ENCODE results near the gene FAM135A.
A peak's percentile ranks its signal among the peaks of the same experiment; 100 is the strongest.

FAM135A gene

DNA sequence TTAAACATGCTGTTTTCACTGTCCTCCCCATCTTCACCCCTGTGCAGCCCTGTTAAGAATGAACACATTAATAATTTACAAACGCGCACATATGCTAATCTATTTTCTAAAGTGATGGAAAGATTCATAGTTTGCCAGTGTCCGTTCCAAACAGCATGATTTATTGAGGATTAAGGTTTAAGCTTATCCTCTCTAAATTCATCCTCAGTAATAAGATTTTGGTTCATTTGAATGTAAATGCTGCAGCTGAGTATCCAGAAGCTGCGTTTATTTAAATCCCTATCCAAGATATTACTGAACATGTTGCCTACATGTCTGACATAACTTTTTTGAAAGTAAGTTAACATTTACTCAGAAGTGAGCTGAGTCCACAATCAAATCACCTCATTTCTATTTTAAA lies 42.8 kb upstream of the FAM135A start:
- no peaks in the 10 kb centered on the region for H3K27me3 ChIP-seq (ENCODE audit: insufficient read depth, low read length)
- H3K9ac ChIP-seq (ENCODE audit: low read length), result no peak overlapping the region
- H3K27ac ChIP-seq (ENCODE audit: low read depth, low read length, poor library complexity, severe bottlenecking), result no peak overlapping the region
- no peak overlapping the region for H3K4me2 ChIP-seq (ENCODE audit: low read length)
- H3K4me3 ChIP-seq (ENCODE audit: low read depth, low read length, poor library complexity, severe bottlenecking), result no peak overlapping the region
- H3F3A ChIP-seq (ENCODE audit: insufficient read depth, low read length), result no peaks in the 10 kb centered on the region
- no peak overlapping the region for H2AFZ ChIP-seq (ENCODE audit: low read length)
- H3K4me1 ChIP-seq (ENCODE audit: insufficient read depth, low read length, severe bottlenecking), result no peaks in the 10 kb centered on the region
- no peak for TF ChIP-seq EZH2 (IDR thresholded peaks at IDR 0.05; ENCODE audit: borderline replicate concordance, low read length)
- no peak for TF ChIP-seq CTCF (IDR thresholded peaks at IDR 0.05; ENCODE audit: low read length)
- H3K9me3 ChIP-seq (ENCODE audit: low read length), result no peaks in the 10 kb centered on the region
- no peaks in the 10 kb centered on the region for H4K20me1 ChIP-seq (ENCODE audit: insufficient read depth, low read length)
- no peaks in the 10 kb centered on the region for H3K36me3 ChIP-seq (ENCODE audit: insufficient read depth, low read length)
- H3K9me2 ChIP-seq (ENCODE audit: low read depth, low read length), result no peaks in the 10 kb centered on the region
- H3K79me2 ChIP-seq (ENCODE audit: insufficient read depth, low read length), result no peaks in the 10 kb centered on the region

DNA sequence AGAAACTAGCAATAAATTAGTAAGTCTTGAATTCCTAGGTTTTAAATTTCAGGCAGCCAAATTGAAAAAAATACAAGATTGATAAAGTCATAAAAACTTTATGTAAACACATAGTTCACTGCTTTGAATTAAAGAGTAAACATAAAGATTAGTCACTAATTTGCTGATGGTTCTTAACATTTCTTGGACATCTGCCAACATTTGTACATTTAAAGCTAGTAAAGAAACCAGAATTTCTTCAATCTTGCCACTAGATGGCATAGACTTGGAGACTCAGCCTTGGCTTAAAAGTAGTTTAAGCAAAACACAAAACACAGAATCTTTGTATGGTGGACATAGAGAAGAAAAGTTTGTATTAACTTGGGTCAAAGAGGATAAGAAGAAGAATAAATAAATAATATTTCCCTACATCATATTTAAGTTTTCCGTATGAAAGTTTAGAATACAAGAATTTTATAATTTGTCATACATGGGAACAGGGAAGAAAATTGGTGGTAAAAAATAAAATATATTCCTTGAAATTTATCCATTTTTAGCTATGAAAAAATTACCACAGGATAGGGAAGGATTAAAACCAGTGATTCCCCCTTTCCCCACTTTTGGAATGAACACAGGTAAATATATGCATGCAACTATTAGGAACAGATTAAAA lies 41.7 kb upstream of the FAM135A start:
- no peak overlapping the region for H3K9ac ChIP-seq (ENCODE audit: low read length)
- H3K4me1 ChIP-seq (ENCODE audit: insufficient read depth, low read length, severe bottlenecking), result no peaks in the 10 kb centered on the region
- no peaks in the 10 kb centered on the region for H3K9me2 ChIP-seq (ENCODE audit: low read depth, low read length)
- no peak overlapping the region for H2AFZ ChIP-seq (ENCODE audit: low read length)
- H3K27ac ChIP-seq (ENCODE audit: low read depth, low read length, poor library complexity, severe bottlenecking), result no peak overlapping the region
- H3K27me3 ChIP-seq (ENCODE audit: insufficient read depth, low read length), result no peaks in the 10 kb centered on the region
- TF ChIP-seq CTCF (IDR thresholded peaks at IDR 0.05; ENCODE audit: low read length) (peak; percentile 71), EZH2 (IDR thresholded peaks at IDR 0.05; ENCODE audit: borderline replicate concordance, low read length) (no peak)
- no peaks in the 10 kb centered on the region for H3K79me2 ChIP-seq (ENCODE audit: insufficient read depth, low read length)
- H3K4me2 ChIP-seq (ENCODE audit: low read length), result no peak overlapping the region
- no peaks in the 10 kb centered on the region for H3K9me3 ChIP-seq (ENCODE audit: low read length)
- H3K36me3 ChIP-seq (ENCODE audit: insufficient read depth, low read length), result no peaks in the 10 kb centered on the region
- no peaks in the 10 kb centered on the region for H3F3A ChIP-seq (ENCODE audit: insufficient read depth, low read length)
- no peaks in the 10 kb centered on the region for H4K20me1 ChIP-seq (ENCODE audit: insufficient read depth, low read length)
- no peak overlapping the region for H3K4me3 ChIP-seq (ENCODE audit: low read depth, low read length, poor library complexity, severe bottlenecking)

GRCh38 chr6:70375166-70375565 lies 38.1 kb upstream of the FAM135A start:
- H3K9me3 ChIP-seq (ENCODE audit: low read length), result no peaks in the 10 kb centered on the region
- H3K9ac ChIP-seq (ENCODE audit: low read length), result no peak overlapping the region
- no peaks in the 10 kb centered on the region for H4K20me1 ChIP-seq (ENCODE audit: insufficient read depth, low read length)
- no peaks in the 10 kb centered on the region for H3K36me3 ChIP-seq (ENCODE audit: insufficient read depth, low read length)
- no peak overlapping the region for H3K4me2 ChIP-seq (ENCODE audit: low read length)
- no peak overlapping the region for H2AFZ ChIP-seq (ENCODE audit: low read length)
- H3K9me2 ChIP-seq (ENCODE audit: low read depth, low read length), result no peaks in the 10 kb centered on the region
- H3F3A ChIP-seq (ENCODE audit: insufficient read depth, low read length), result no peaks in the 10 kb centered on the region
- TF ChIP-seq CTCF (IDR thresholded peaks at IDR 0.05; ENCODE audit: low read length) (no peak), EZH2 (IDR thresholded peaks at IDR 0.05; ENCODE audit: borderline replicate concordance, low read length) (no peak)
- H3K4me1 ChIP-seq (ENCODE audit: insufficient read depth, low read length, severe bottlenecking), result no peaks in the 10 kb centered on the region
- no peak overlapping the region for H3K4me3 ChIP-seq (ENCODE audit: low read depth, low read length, poor library complexity, severe bottlenecking)
- no peaks in the 10 kb centered on the region for H3K27me3 ChIP-seq (ENCODE audit: insufficient read depth, low read length)
- H3K27ac ChIP-seq (ENCODE audit: low read depth, low read length, poor library complexity, severe bottlenecking), result no peak overlapping the region
- H3K79me2 ChIP-seq (ENCODE audit: insufficient read depth, low read length), result no peaks in the 10 kb centered on the region

All from OCI-LY1 (cell line).